ENCODE results near the gene LPCAT1.
A peak's percentile ranks its signal among the peaks of the same experiment; 100 is the strongest.
"Not testable (repeated sequence)": the region's sequence is repeated elsewhere in the genome, so short reads cannot be mapped to it uniquely, and the experiment has no call there.

The LPCAT1 gene

GRCh38 chr5:1476181-1476966, 47.4 kb downstream of the LPCAT1 start:
- no peak for TF ChIP-seq POLR2A (IDR thresholded peaks at IDR 0.05; ENCODE audit: low read length)
- no peak for TF ChIP-seq GATA1 (IDR thresholded peaks at IDR 0.05; ENCODE audit: low read depth, low read length)
- no peak for DNase-seq

- DNase-seq = not testable (repeated sequence)
Measured at GRCh38 chr5:1475544-1475900, 48.2 kb downstream of the LPCAT1 start.

- DNase-seq = no peak
- TF ChIP-seq POLR2A (IDR thresholded peaks at IDR 0.05; ENCODE audit: low read length) = no peak
- TF ChIP-seq GATA1 (IDR thresholded peaks at IDR 0.05; ENCODE audit: low read depth, low read length) = no peak
Measured at GRCh38 chr5:1474866-1475543, 48.8 kb downstream of the LPCAT1 start.

GRCh38 chr5:1474183-1474839, 49.4 kb downstream of the LPCAT1 start:
- no peak for DNase-seq
- TF ChIP-seq GATA1 (IDR thresholded peaks at IDR 0.05; ENCODE audit: low read depth, low read length) (no peak), POLR2A (IDR thresholded peaks at IDR 0.05; ENCODE audit: low read length) (no peak)

- DNase-seq = no peak
- no peak for TF ChIP-seq GATA1 (IDR thresholded peaks at IDR 0.05; ENCODE audit: low read depth, low read length)
- TF ChIP-seq POLR2A (IDR thresholded peaks at IDR 0.05; ENCODE audit: low read length) = no peak
Measured at GRCh38 chr5:1473746-1474145, 50.0 kb downstream of the LPCAT1 start.

GRCh38 chr5:1472964-1473628, 50.7 kb downstream of the LPCAT1 start:
- no peak for DNase-seq
- TF ChIP-seq GATA1 (IDR thresholded peaks at IDR 0.05; ENCODE audit: low read depth, low read length) = no peak
- TF ChIP-seq POLR2A (IDR thresholded peaks at IDR 0.05; ENCODE audit: low read length) = no peak

- no peak for TF ChIP-seq GATA1 (IDR thresholded peaks at IDR 0.05; ENCODE audit: low read depth, low read length)
- no peak for DNase-seq
Measured at GRCh38 chr5:1471997-1472963, 51.5 kb downstream of the LPCAT1 start.

- TF ChIP-seq GATA1 (IDR thresholded peaks at IDR 0.05; ENCODE audit: low read depth, low read length) (no peak), POLR2A (IDR thresholded peaks at IDR 0.05; ENCODE audit: low read length) (no peak)
- DNase-seq = no peak
Measured at GRCh38 chr5:1471240-1471853, 52.4 kb downstream of the LPCAT1 start.

- DNase-seq = no peak
- TF ChIP-seq GATA1 (IDR thresholded peaks at IDR 0.05; ENCODE audit: low read depth, low read length) (no peak), POLR2A (IDR thresholded peaks at IDR 0.05; ENCODE audit: low read length) (no peak)
Measured at GRCh38 chr5:1470762-1471211, 53.0 kb downstream of the LPCAT1 start.

- DNase-seq = no peak
Measured at GRCh38 chr5:1468629-1469527, 54.9 kb downstream of the LPCAT1 start.

GRCh38 chr5:1468247-1468612, 55.5 kb downstream of the LPCAT1 start:
- peak; percentile 27 to 31 for DNase-seq
- no peak for TF ChIP-seq POLR2A (IDR thresholded peaks at IDR 0.05; ENCODE audit: low read length)
- no peak for TF ChIP-seq GATA1 (IDR thresholded peaks at IDR 0.05; ENCODE audit: low read depth, low read length)

More at GRCh38 chr5:1468629-1469527, 54.9 kb downstream of the LPCAT1 start:
- no peak for TF ChIP-seq POLR2A (IDR thresholded peaks at IDR 0.05; ENCODE audit: low read length)
- no peak for TF ChIP-seq GATA1 (IDR thresholded peaks at IDR 0.05; ENCODE audit: low read depth, low read length)
